BLaER1 treated with 17β-estradiol and CSF1 and Interleukin-3, amounts not matched to agents 10 nM and 100 nM (cell line): ENCODE measurements around the gene AFAP1L1.

Experiments
- H3K27ac ChIP-seq, 11 experiments: shearing (Covaris generic); formaldehyde crosslinking; 2 replicates each; pipeline ENCODE4 v1.8.1; 2022
- H3K27me3 ChIP-seq, 11 experiments: shearing (Covaris generic); formaldehyde crosslinking; 2 replicates each; pipeline ENCODE4 v1.8.1; 2022
- H3K36me3 ChIP-seq, 11 experiments: shearing (Covaris generic); formaldehyde crosslinking; 2 replicates each; pipeline ENCODE4 v1.8.1; 2022
- H3K4me1 ChIP-seq, 10 experiments: shearing (Covaris generic); formaldehyde crosslinking; 2 replicates each; pipeline ENCODE4 v1.8.1; 2022
- H3K4me2 ChIP-seq, 11 experiments: shearing (Covaris generic); formaldehyde crosslinking; 2 replicates each; pipeline ENCODE4 v1.8.1; 2022
- H3K4me3 ChIP-seq, 10 experiments: shearing (Covaris generic); formaldehyde crosslinking; 2 replicates each; pipeline ENCODE4 v1.8.1; 2022
- H3K9ac ChIP-seq, 11 experiments: shearing (Covaris generic); formaldehyde crosslinking; 2 replicates each; pipeline ENCODE4 v1.8.1; 2022
- H3K9me3 ChIP-seq, 11 experiments: shearing (Covaris generic); formaldehyde crosslinking; replicated peaks in 1 of 11; 2 replicates each; pipeline ENCODE4 v1.8.1; 2022
- H4K20me1 ChIP-seq, 11 experiments: shearing (Covaris generic); formaldehyde crosslinking; 2 replicates each; pipeline ENCODE4 v1.8.1; 2022
- Cebpa-rat ChIP-seq, 11 experiments: shearing (Covaris generic); IDR thresholded peaks; 2 replicates each; pipeline ENCODE4 v1.8.1; 2022

AFAP1L1 gene

GRCh38 chr5:149367972-149368645, 96.5 kb downstream of the AFAP1L1 start:
- H3K4me3 ChIP-seq, result no peak overlapping the region
- peaks cover 21 to 38% (median 29%) of the 10 kb centered on the region in 10 experiments for H3K4me1 ChIP-seq
- H3K9me3 ChIP-seq, result no peaks in the 10 kb centered on the region
- peaks cover 0 to 24% (median 0%) of the 10 kb centered on the region in 11 experiments; a peak in 2 of 22 replicates for H4K20me1 ChIP-seq
- H3K4me2 ChIP-seq, result peak overlapping the region in 6 of 11 experiments; percentile 17 to 61 (median 38); a peak in 7 of 22 replicates
- no peaks in the 10 kb centered on the region for H3K27me3 ChIP-seq
- peaks cover 0 to 54% (median 21%) of the 10 kb centered on the region in 11 experiments; a peak in 16 of 22 replicates for H3K36me3 ChIP-seq
- no peak for TF ChIP-seq Cebpa-rat (IDR thresholded peaks at IDR 0.05)
- no peak overlapping the region for H3K9ac ChIP-seq
- no peak overlapping the region for H3K27ac ChIP-seq

GRCh38 chr5:149370878-149371277, 99.2 kb downstream of the AFAP1L1 start:
- Histone ChIP-seq H3K4me2 (no peak overlapping the region), H4K20me1 (peaks cover 0 to 24% (median 0%) of the 10 kb centered on the region in 11 experiments; a peak in 2 of 22 replicates)

DNA sequence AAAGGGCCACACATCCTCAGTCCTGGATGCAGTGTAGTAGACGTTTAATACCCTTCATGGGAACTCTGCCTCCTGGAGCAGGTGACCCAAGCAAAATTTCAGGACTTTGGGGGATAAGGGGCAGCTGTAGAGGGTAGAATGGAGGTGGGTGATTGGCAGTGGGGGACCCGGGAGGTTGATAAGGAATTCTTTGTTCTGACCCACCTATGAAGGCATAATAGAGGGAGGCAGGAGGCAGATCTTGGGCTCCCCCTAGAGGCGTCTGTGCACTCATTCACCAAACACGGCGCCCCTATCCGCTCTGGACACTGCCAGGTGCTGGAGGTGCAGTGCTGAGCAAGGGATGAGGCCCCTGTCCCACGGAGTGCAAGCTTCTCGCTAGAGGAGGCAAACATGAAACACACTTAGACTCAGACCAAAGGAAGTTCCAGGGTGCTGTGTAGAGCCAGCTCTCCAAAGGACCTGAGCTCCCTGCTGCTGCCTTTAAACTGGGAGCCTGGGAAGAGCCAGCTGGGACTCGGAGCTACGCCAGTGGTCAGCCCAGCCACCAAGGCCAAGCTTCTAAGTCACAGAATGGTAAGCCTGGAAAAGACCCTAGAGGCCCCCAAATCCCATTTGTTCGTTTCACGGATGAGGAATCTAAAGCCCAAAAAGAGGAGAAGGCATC, 99.8 kb downstream of the AFAP1L1 start:
- Histone ChIP-seq H3K4me1 (peaks cover 21 to 35% (median 29%) of the 10 kb centered on the region in 10 experiments), H4K20me1 (peaks cover 0 to 24% (median 0%) of the 10 kb centered on the region in 11 experiments; a peak in 2 of 22 replicates), H3K4me2 (peak overlapping the region in 10 of 11 experiments; percentile 36 to 68 (median 52); a peak in 18 of 22 replicates), H3K9ac (0 out of 22 replicates have a peak overlapping the region, but pooled peaks of 1 of the 11 experiments have one; percentile 27), H3K36me3 (peaks cover 0 to 28% (median 9%) of the 10 kb centered on the region in 11 experiments; a peak in 13 of 22 replicates), H3K9me3 (no peaks in the 10 kb centered on the region), H3K4me3 (no peak overlapping the region), H3K27ac (no peak overlapping the region), H3K27me3 (no peaks in the 10 kb centered on the region)
- TF ChIP-seq Cebpa-rat (IDR thresholded peaks at IDR 0.05), result no peak

More at GRCh38 chr5:149370878-149371277, 99.2 kb downstream of the AFAP1L1 start:
- no peak for TF ChIP-seq Cebpa-rat (IDR thresholded peaks at IDR 0.05)
- Histone ChIP-seq H3K4me1 (peaks cover 21 to 35% (median 29%) of the 10 kb centered on the region in 10 experiments), H3K36me3 (peaks cover 0 to 33% (median 11%) of the 10 kb centered on the region in 11 experiments; a peak in 13 of 22 replicates), H3K4me3 (no peak overlapping the region), H3K9me3 (no peaks in the 10 kb centered on the region), H3K9ac (no peak overlapping the region), H3K27me3 (no peaks in the 10 kb centered on the region), H3K27ac (no peak overlapping the region)

- Histone ChIP-seq H3K36me3 (peaks cover 0 to 28% (median 9%) of the 10 kb centered on the region in 11 experiments; a peak in 13 of 22 replicates), H3K27me3 (no peaks in the 10 kb centered on the region), H3K4me3 (no peak overlapping the region), H3K4me1 (peaks cover 18 to 31% (median 25%) of the 10 kb centered on the region in 10 experiments), H3K4me2 (peak overlapping the region; percentile 36 to 68 (median 53); a peak in 20 of 22 replicates), H4K20me1 (peaks cover 0 to 24% (median 0%) of the 10 kb centered on the region in 11 experiments; a peak in 2 of 22 replicates), H3K27ac (no peak overlapping the region), H3K9ac (peak overlapping the region in 4 of 11 experiments; percentile 5 to 45 (median 22); a peak in 3 of 22 replicates), H3K9me3 (no peaks in the 10 kb centered on the region)
- no peak for TF ChIP-seq Cebpa-rat (IDR thresholded peaks at IDR 0.05)
These were observed 100.6 kb downstream of the AFAP1L1 start for GRCh38 chr5:149372076-149372795.

DNA sequence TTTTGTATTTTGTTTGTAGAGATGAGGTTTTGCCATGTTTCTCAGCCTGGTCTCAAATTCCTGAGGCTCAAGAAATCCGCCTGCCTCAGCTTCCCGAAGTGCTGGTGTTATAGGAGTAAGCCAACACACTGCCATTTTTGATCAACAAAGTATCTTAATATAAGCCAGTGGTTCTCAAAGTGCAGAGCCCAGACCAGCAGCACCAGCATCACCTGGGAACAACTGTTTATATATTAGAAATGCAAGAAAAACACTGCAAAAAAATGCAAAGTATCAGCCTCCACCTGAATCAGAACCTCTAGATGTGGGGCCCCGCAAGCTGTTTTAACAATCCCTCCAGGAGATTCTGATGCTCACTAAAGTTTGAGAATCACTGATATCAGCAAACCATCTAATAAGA, 101.3 kb downstream of the AFAP1L1 start:
- Histone ChIP-seq H3K9ac (no peak overlapping the region), H3K36me3 (peaks cover 0 to 27% (median 8%) of the 10 kb centered on the region in 11 experiments; a peak in 13 of 22 replicates), H3K27ac (no peak overlapping the region), H3K27me3 (no peaks in the 10 kb centered on the region), H3K4me2 (peak overlapping the region; percentile 36 to 68 (median 53); a peak in 19 of 22 replicates), H4K20me1 (peaks cover 0 to 21% (median 0%) of the 10 kb centered on the region in 11 experiments; a peak in 2 of 22 replicates), H3K4me1 (peaks cover 16 to 24% (median 18%) of the 10 kb centered on the region in 10 experiments), H3K9me3 (no peaks in the 10 kb centered on the region), H3K4me3 (no peak overlapping the region)
- no peak for TF ChIP-seq Cebpa-rat (IDR thresholded peaks at IDR 0.05)

DNA sequence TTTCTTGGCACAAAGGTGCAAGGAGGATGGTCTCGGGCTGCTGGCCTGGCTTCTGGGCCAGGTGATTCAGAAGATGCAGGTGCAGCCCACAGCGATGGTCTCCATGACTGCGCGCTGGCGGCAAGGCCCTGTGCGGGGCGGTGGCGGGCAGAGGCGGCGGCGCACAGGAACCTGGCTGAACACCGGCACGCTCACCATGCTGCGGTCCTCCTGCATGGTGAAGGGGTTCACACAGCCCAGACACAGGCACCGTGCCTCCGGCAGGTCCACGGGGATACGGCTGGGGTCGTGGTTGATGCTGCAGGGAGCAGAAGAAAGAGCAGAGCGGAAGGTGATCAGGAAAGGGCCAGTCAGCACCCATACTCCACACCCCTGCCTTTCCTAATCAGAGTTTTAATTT, 102.6 kb downstream of the AFAP1L1 start:
- Histone ChIP-seq H3K36me3 (peaks cover 0 to 13% (median 0%) of the 10 kb centered on the region in 11 experiments; a peak in 2 of 22 replicates), H3K4me3 (no peak overlapping the region), H3K9ac (no peak overlapping the region), H3K4me2 (no peak overlapping the region), H4K20me1 (peaks cover 0 to 15% (median 0%) of the 10 kb centered on the region in 11 experiments; a peak in 2 of 22 replicates), H3K9me3 (no peaks in the 10 kb centered on the region), H3K27ac (no peak overlapping the region), H3K27me3 (no peaks in the 10 kb centered on the region), H3K4me1 (peaks cover 16 to 23% (median 18%) of the 10 kb centered on the region in 10 experiments)
- TF ChIP-seq Cebpa-rat (IDR thresholded peaks at IDR 0.05), result no peak

GRCh38 chr5:149374801-149375200, 103.1 kb downstream of the AFAP1L1 start:
- H3K9ac ChIP-seq, result no peak overlapping the region; a peak in 1 of 22 replicates
- H3K27me3 ChIP-seq, result no peaks in the 10 kb centered on the region
- peaks cover 16 to 23% (median 18%) of the 10 kb centered on the region in 10 experiments for H3K4me1 ChIP-seq
- H3K27ac ChIP-seq, result no peak overlapping the region
- H3K9me3 ChIP-seq, result no peaks in the 10 kb centered on the region
- no peak overlapping the region for H3K4me3 ChIP-seq
- no peak overlapping the region for H3K4me2 ChIP-seq
- H4K20me1 ChIP-seq, result peaks cover 0 to 15% (median 0%) of the 10 kb centered on the region in 11 experiments; a peak in 2 of 22 replicates
- peaks cover 0 to 13% (median 0%) of the 10 kb centered on the region in 11 experiments; a peak in 1 of 22 replicates for H3K36me3 ChIP-seq
- no peak for TF ChIP-seq Cebpa-rat (IDR thresholded peaks at IDR 0.05)

- Histone ChIP-seq H3K4me1 (peaks cover 16 to 23% (median 18%) of the 10 kb centered on the region in 10 experiments), H4K20me1 (peaks cover 0 to 15% (median 0%) of the 10 kb centered on the region in 11 experiments; a peak in 2 of 22 replicates), H3K27me3 (no peaks in the 10 kb centered on the region), H3K27ac (no peak overlapping the region), H3K9me3 (no peaks in the 10 kb centered on the region), H3K9ac (no peak overlapping the region), H3K4me3 (no peak overlapping the region), H3K36me3 (peaks cover 0 to 10% (median 0%) of the 10 kb centered on the region in 11 experiments; a peak in 1 of 22 replicates), H3K4me2 (no peak overlapping the region)
- TF ChIP-seq Cebpa-rat (IDR thresholded peaks at IDR 0.05), result no peak
These were observed 103.8 kb downstream of the AFAP1L1 start for GRCh38 chr5:149375434-149375833.
